HEK293T (cell line): ENCODE measurements around the gene SNCB.

ENCODE experiments used
- ARNT ChIP-seq: fragments of 450-650 bp; IDR thresholded peaks from 2 replicates; pipeline ENCODE4 v1.6.1; 2017; ENCODE audit warnings: mild to moderate bottlenecking
- BHLHE40 ChIP-seq: fragments of 450-650 bp; IDR thresholded peaks from 2 replicates; pipeline ENCODE4 v1.6.1; 2016; ENCODE audit warnings: mild to moderate bottlenecking, moderate library complexity, borderline replicate concordance
- ELF4 ChIP-seq: fragments of 450-650 bp; IDR thresholded peaks from 2 replicates; pipeline ENCODE4 v1.6.1; 2017; ENCODE audit warnings: antibody characterized with exemption
- FOXK2 ChIP-seq: fragments of 450-650 bp; IDR thresholded peaks from 2 replicates; pipeline ENCODE4 v1.6.1; 2016; ENCODE audit warnings: mild to moderate bottlenecking
- HDGF ChIP-seq: fragments of 450-650 bp; IDR thresholded peaks from 2 replicates; pipeline ENCODE4 v1.6.1; 2017; ENCODE audit warnings: antibody characterized with exemption, borderline replicate concordance
- L3MBTL2 ChIP-seq: fragments of 450-650 bp; conservative IDR thresholded peaks from 2 replicates; pipeline ENCODE4 v1.6.1; 2016; ENCODE audit warnings: mild to moderate bottlenecking
- PKNOX1 ChIP-seq: fragments of 450-650 bp; IDR thresholded peaks from 2 replicates; pipeline ENCODE4 v1.6.1; 2016
- SUZ12 ChIP-seq: fragments of 450-650 bp; IDR thresholded peaks from 2 replicates; pipeline ENCODE4 v1.6.1; 2016; ENCODE audit warnings: mild to moderate bottlenecking
- ZNF384 ChIP-seq: fragments of 450-650 bp; IDR thresholded peaks from 2 replicates; pipeline ENCODE4 v1.6.1; 2016

- no peak for TF ChIP-seq SUZ12
- no peak for TF ChIP-seq ELF4
- TF ChIP-seq BHLHE40, result no peak
- TF ChIP-seq PKNOX1, result no peak
- TF ChIP-seq FOXK2, result no peak
- TF ChIP-seq HDGF, result no peak
- TF ChIP-seq L3MBTL2, result no peak
- no peak for TF ChIP-seq ARNT
- no peak for TF ChIP-seq ZNF384
Measured at GRCh38 chr5:176595386-176595943, 34.9 kb downstream of the SNCB start.
